ENCODE measurements around the gene KCTD12. TPM values are rescaled to one million over a fixed set of nuclear protein-coding genes. Genes with fewer than 3 reads are reported as not detected.
A peak's percentile ranks its signal among the peaks of the same experiment; 100 is the strongest.
"Not testable (repeated sequence)": the region's sequence is repeated elsewhere in the genome, so short reads cannot be mapped to it uniquely, and the experiment has no call there.

Gene KCTD12
- total RNA-seq, 2 experiments from 2014 or later = 6.1 to 6.7 TPM

DNA sequence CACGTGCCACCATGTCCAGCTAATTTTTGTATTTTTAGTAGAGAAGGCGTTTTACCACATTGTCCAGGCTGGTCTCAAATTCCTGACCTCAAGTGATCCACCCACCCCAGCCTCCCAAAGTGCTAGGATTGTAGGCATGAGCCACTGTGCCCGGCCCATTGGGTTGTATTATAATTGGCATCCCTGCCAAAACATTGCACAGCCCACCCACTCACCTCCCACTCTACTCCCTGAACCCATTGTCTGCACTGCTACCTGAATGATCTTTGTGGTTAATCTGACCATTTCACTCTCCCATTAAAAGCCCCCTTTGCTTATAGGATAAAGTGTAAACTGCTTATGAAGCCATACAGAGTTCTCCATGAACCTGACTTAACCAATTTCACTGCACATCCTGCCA is 26.3 kb upstream of the KCTD12 start:
- ChIA-PET CTCF (no interaction called here), POLR2A (no interaction called here)
- Mint-ChIP-seq H3K9me3 (no peaks in the 10 kb centered on the region), H3K27me3 (peaks cover 7% of the 10 kb centered on the region), H3K4me1 (ENCODE audit: low read depth) (no peaks in the 10 kb centered on the region), H3K27ac (no peak overlapping the region), H3K36me3 (no peaks in the 10 kb centered on the region), H3K4me3 (no peak overlapping the region)
- intact Hi-C loops (cut with micrococcal nuclease) = no loop called here
- DNase-seq = no peak

GRCh38 chr13:76904507-76904906 is 18.3 kb upstream of the KCTD12 start:
- H3K9me3 Mint-ChIP-seq = peaks cover 2% of the 10 kb centered on the region
- DNase-seq = no peak
- no peaks in the 10 kb centered on the region for H3K4me1 Mint-ChIP-seq (ENCODE audit: low read depth)
- CTCF ChIA-PET = interaction anchor here (1.0 to 3.4 kb wide), 16 partner anchors 10 to 1212 kb away, joined by 3 to 24 read pairs (median 7); partner anchors contain the start of gene KCTD12
- intact Hi-C loops (cut with micrococcal nuclease) = loop anchor here (10.0 kb wide), 1 partner anchor 1210 kb away; no protein-coding TSS in a partner anchor
- H3K4me3 Mint-ChIP-seq = no peak overlapping the region
- H3K27me3 Mint-ChIP-seq = peaks cover 2% of the 10 kb centered on the region
- peaks cover 2% of the 10 kb centered on the region for H3K36me3 Mint-ChIP-seq
- no peak overlapping the region for H3K27ac Mint-ChIP-seq
- POLR2A ChIA-PET = no interaction called here

GRCh38 chr13:76903544-76904162 is 17.4 kb upstream of the KCTD12 start:
- ChIA-PET POLR2A (no interaction called here), CTCF (interaction anchor here (0.6 to 3.4 kb wide), 32 partner anchors 9 to 1533 kb away, joined by 3 to 24 read pairs (median 4); partner anchors contain the start of gene KCTD12)
- Mint-ChIP-seq H3K27ac (no peak overlapping the region), H3K27me3 (peaks cover 8% of the 10 kb centered on the region), H3K9me3 (peaks cover 11% of the 10 kb centered on the region), H3K4me1 (ENCODE audit: low read depth) (no peaks in the 10 kb centered on the region), H3K36me3 (peaks cover 7% of the 10 kb centered on the region), H3K4me3 (no peak overlapping the region)
- peak; percentile 77 for DNase-seq
- intact Hi-C loops (cut with micrococcal nuclease) = loop anchor here (1.0 to 10.0 kb wide), 5 partner anchors 81 to 1209 kb away; no protein-coding TSS in a partner anchor

- H3K4me1 Mint-ChIP-seq (ENCODE audit: low read depth); H3K27me3 Mint-ChIP-seq; H3K27ac Mint-ChIP-seq; DNase-seq; H3K4me3 Mint-ChIP-seq; H3K36me3 Mint-ChIP-seq; POLR2A ChIA-PET; intact Hi-C loops (cut with micrococcal nuclease): not testable (repeated sequence)
- H3K9me3 Mint-ChIP-seq = peaks cover 12% of the 10 kb centered on the region
- CTCF ChIA-PET = interaction anchor here (0.6 to 1.9 kb wide), 4 partner anchors 14 to 1204 kb away, joined by 3 to 5 read pairs (median 3); no protein-coding TSS in a partner anchor
Measured at GRCh38 chr13:76899066-76899465, 12.9 kb upstream of the KCTD12 start.

GRCh38 chr13:76897171-76897570 is 11.0 kb upstream of the KCTD12 start:
- H3K36me3 Mint-ChIP-seq; H3K4me3 Mint-ChIP-seq; H3K27ac Mint-ChIP-seq; H3K27me3 Mint-ChIP-seq; intact Hi-C loops (cut with micrococcal nuclease); DNase-seq: not testable (repeated sequence)
- CTCF ChIA-PET = interaction anchor here (1.3 to 1.9 kb wide), 2 partner anchors 11 to 12 kb away, joined by 3 to 6 read pairs; no protein-coding TSS in a partner anchor
- POLR2A ChIA-PET = interaction anchor here (1.1 kb wide), 1 partner anchor 11 kb away, joined by 3 read pairs; the partner anchor contains the start of gene KCTD12
- H3K4me1 Mint-ChIP-seq (ENCODE audit: low read depth) = peaks cover 12% of the 10 kb centered on the region
- peaks cover 12% of the 10 kb centered on the region for H3K9me3 Mint-ChIP-seq

DNA sequence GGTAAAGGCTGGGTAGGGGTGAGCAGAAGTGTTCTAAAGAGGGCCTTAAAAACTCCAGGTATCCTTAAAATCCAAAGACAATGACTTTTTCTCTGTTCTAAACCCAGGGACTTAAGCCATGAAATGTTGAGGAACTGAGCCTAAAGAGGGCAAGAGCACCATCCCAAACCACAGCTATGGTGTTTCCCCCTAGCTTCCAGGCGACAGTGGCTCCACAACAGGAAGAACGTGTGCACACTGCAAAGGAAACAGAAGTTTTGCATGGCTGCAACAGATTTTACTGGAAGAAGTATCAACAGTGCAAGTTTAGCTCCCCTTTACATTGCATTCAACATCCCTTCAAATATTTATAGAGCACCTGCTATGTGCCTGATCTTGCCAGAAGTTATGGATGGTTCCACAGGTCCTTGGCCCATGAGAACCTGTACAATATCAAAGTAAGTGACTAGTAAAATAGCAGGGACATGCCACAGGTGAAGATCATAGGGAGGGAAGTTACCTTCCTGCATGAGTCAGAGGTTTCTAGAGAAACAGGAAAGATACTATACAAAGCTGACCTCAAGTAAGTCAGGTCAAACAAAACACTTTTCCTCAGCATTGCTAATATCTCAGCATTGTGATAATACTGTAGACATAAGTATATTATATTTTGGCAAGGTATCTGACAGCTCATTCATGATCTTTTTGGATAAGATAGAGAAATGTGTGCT is 8.4 kb upstream of the KCTD12 start:
- CTCF ChIA-PET = interaction anchor here (0.9 to 2.3 kb wide), 3 partner anchors 9 to 11 kb away, joined by 3 to 15 read pairs (median 4); partner anchors contain the start of gene KCTD12
- Mint-ChIP-seq H3K36me3 (peaks cover 5% of the 10 kb centered on the region), H3K9me3 (peaks cover 10% of the 10 kb centered on the region), H3K27me3 (peaks cover 10% of the 10 kb centered on the region), H3K4me3 (no peak overlapping the region), H3K4me1 (ENCODE audit: low read depth) (peaks cover 12% of the 10 kb centered on the region), H3K27ac (no peak overlapping the region)
- POLR2A ChIA-PET = no interaction called here
- intact Hi-C loops (cut with micrococcal nuclease) = no loop called here
- DNase-seq = no peak

DNA sequence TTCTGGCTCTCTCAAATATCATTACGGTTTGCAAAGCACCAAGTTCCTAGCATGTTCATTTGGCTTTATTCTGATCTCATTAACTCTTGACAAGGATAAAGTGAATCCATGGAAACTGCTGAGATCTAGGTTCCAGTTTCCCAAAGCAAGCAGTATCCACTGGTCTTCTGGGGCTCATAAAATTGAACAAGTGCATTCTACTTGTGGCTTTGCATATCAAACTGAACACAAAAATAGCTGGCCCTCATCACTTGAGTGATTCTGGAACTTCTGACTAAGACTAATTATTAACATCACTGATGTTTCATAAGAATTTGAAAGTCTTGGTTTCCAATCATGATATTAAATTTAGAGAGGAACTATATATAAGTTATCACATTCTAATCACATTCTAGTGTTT is 6.3 kb upstream of the KCTD12 start:
- Mint-ChIP-seq H3K27ac (no peak overlapping the region), H3K36me3 (no peaks in the 10 kb centered on the region), H3K9me3 (no peaks in the 10 kb centered on the region), H3K27me3 (peaks cover 10% of the 10 kb centered on the region), H3K4me1 (ENCODE audit: low read depth) (peaks cover 13% of the 10 kb centered on the region), H3K4me3 (no peak overlapping the region)
- DNase-seq = no peak
- POLR2A ChIA-PET = no interaction called here
- intact Hi-C loops (cut with micrococcal nuclease) = no loop called here
- CTCF ChIA-PET = no interaction called here

GRCh38 chr13:76890021-76890420 is 3.8 kb upstream of the KCTD12 start:
- intact Hi-C loops (cut with micrococcal nuclease) = no loop called here
- Mint-ChIP-seq H3K4me1 (ENCODE audit: low read depth) (peaks cover 20% of the 10 kb centered on the region), H3K27me3 (peaks cover 15% of the 10 kb centered on the region), H3K9me3 (no peaks in the 10 kb centered on the region), H3K27ac (no peak overlapping the region), H3K4me3 (no peak overlapping the region), H3K36me3 (no peaks in the 10 kb centered on the region)
- DNase-seq = no peak
- ChIA-PET POLR2A (no interaction called here), CTCF (interaction anchor here (1.0 kb wide), 1 partner anchor 14 kb away, joined by 3 read pairs; no protein-coding TSS in a partner anchor)

- ChIA-PET CTCF (interaction anchor here (1.0 kb wide), 1 partner anchor 15 kb away, joined by 3 read pairs; no protein-coding TSS in a partner anchor), POLR2A (no interaction called here)
- intact Hi-C loops (cut with micrococcal nuclease) = loop anchor here (5.0 kb wide), 2 partner anchors 808 to 1012 kb away; partner anchors contain the start of gene SLAIN1
- no peaks in the 10 kb centered on the region for H3K9me3 Mint-ChIP-seq
- H3K27me3 Mint-ChIP-seq = peaks cover 15% of the 10 kb centered on the region
- peaks cover 20% of the 10 kb centered on the region for H3K4me1 Mint-ChIP-seq (ENCODE audit: low read depth)
- H3K36me3 Mint-ChIP-seq = no peaks in the 10 kb centered on the region
- DNase-seq = no peak
- no peak overlapping the region for H3K4me3 Mint-ChIP-seq
- no peak overlapping the region for H3K27ac Mint-ChIP-seq
Measured at GRCh38 chr13:76889254-76889653, 3.0 kb upstream of the KCTD12 start.

GRCh38 chr13:76888421-76888820 is 2.2 kb upstream of the KCTD12 start:
- no peak overlapping the region for H3K4me3 Mint-ChIP-seq
- H3K36me3 Mint-ChIP-seq = no peaks in the 10 kb centered on the region
- no peak for DNase-seq
- POLR2A ChIA-PET = no interaction called here
- intact Hi-C loops (cut with micrococcal nuclease) = loop anchor here (5.0 kb wide), 2 partner anchors 809 to 1011 kb away; partner anchors contain the start of gene SLAIN1
- CTCF ChIA-PET = no interaction called here
- H3K4me1 Mint-ChIP-seq (ENCODE audit: low read depth) = peaks cover 22% of the 10 kb centered on the region
- H3K27ac Mint-ChIP-seq = no peak overlapping the region
- peaks cover 12% of the 10 kb centered on the region for H3K27me3 Mint-ChIP-seq
- no peaks in the 10 kb centered on the region for H3K9me3 Mint-ChIP-seq

GRCh38 chr13:76887076-76887563 is 915 bp upstream of the KCTD12 start:
- POLR2A ChIA-PET = no interaction called here
- no peak for DNase-seq
- H3K36me3 Mint-ChIP-seq = no peaks in the 10 kb centered on the region
- H3K4me3 Mint-ChIP-seq = peak overlapping the region; percentile 79
- CTCF ChIA-PET = interaction anchor here (1.2 to 3.4 kb wide), 2 partner anchors 16 to 93 kb away, joined by 3 to 24 read pairs; no protein-coding TSS in a partner anchor
- H3K27ac Mint-ChIP-seq = no peak overlapping the region
- H3K27me3 Mint-ChIP-seq = peaks cover 12% of the 10 kb centered on the region
- intact Hi-C loops (cut with micrococcal nuclease) = loop anchor here (2.0 to 5.0 kb wide), 3 partner anchors 140 to 1010 kb away; partner anchors contain the start of genes FBXL3 and SLAIN1
- H3K9me3 Mint-ChIP-seq = no peaks in the 10 kb centered on the region
- peaks cover 30% of the 10 kb centered on the region for H3K4me1 Mint-ChIP-seq (ENCODE audit: low read depth)

GRCh38 chr13:76886005-76886291 is 257 bp downstream of the KCTD12 start:
- Mint-ChIP-seq H3K4me1 (ENCODE audit: low read depth) (peaks cover 30% of the 10 kb centered on the region), H3K9me3 (no peaks in the 10 kb centered on the region), H3K4me3 (peak overlapping the region; percentile 73), H3K27ac (peak overlapping the region; percentile 14), H3K36me3 (no peaks in the 10 kb centered on the region), H3K27me3 (peaks cover 12% of the 10 kb centered on the region)
- no peak for DNase-seq
- ChIA-PET POLR2A (interaction anchor here (1.0 to 1.5 kb wide), 4 partner anchors 12 to 141 kb away, joined by 3 to 5 read pairs (median 5); partner anchors contain the start of gene FBXL3), CTCF (interaction anchor here (0.7 to 3.4 kb wide), 13 partner anchors 9 to 1200 kb away, joined by 3 to 24 read pairs (median 4); no protein-coding TSS in a partner anchor)
- intact Hi-C loops (cut with micrococcal nuclease) = loop anchor here (1.0 to 5.0 kb wide), 4 partner anchors 106 to 1009 kb away; partner anchors contain the start of genes CLN5, FBXL3 and SLAIN1
